Kidney tubule cell (primary cell): ENCODE results near the gene SLC38A3.
"Not testable (repeated sequence)": the region's sequence is repeated elsewhere in the genome, so short reads cannot be mapped to it uniquely, and the experiment has no call there.

Source experiments
- DNase-seq: peaks from one replicate; pipeline ENCODE4 v3.0.0-alpha.2; 2018; ENCODE audit warnings: low spot score

SLC38A3 gene

DNA sequence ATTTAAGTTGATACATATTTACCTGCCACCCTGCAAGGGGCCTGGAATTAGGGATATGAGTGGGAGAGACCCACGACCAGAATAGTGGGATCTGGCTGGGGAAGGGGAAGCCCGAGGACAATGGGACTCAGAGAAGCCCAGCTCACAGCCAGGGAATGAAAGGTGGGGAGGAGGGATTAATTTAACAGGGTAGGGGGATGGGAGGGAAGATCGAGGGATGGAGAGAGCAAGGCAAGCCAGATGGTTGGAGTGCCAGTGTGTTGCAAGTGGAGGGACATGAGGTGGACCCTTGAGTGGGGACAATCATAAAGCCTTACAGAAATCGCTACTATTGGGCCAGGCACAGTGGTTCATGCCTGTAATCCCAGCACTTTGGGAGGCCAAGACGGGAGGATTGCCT, 26.5 kb downstream of the SLC38A3 start:
- no peak for DNase-seq

- no peak for DNase-seq
These were observed 27.2 kb downstream of the SLC38A3 start for GRCh38 chr3:50232303-50232702.

DNA sequence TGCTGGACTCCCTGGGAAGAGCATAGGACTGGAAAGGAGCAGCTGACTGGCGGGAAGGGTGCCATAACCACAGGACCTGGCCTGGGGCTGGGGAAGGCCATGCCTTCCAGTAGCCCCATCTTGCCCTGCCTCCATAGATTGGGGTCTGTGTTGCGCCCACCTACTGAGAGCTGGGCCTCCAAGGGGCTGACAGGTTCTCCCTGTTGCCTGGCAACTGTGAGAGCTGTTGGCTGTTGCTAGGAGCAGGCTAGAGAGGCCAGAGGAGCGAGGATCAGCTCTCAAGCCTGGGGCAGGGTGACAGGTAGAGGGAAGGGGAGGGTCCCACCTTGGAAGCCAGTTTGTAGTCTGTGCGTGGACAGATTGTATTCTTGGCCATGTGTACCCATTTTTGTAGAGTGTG, 28.1 kb downstream of the SLC38A3 start:
- DNase-seq = no peak

GRCh38 chr3:50235716-50236483, 30.8 kb downstream of the SLC38A3 start, which contains the start of gene GNAI2:
GNAI2 (plus strand) TSS chr3:50236204; CDS start chr3:50236336, 132 bp downstream.
- DNase-seq = peak; percentile 99

DNA sequence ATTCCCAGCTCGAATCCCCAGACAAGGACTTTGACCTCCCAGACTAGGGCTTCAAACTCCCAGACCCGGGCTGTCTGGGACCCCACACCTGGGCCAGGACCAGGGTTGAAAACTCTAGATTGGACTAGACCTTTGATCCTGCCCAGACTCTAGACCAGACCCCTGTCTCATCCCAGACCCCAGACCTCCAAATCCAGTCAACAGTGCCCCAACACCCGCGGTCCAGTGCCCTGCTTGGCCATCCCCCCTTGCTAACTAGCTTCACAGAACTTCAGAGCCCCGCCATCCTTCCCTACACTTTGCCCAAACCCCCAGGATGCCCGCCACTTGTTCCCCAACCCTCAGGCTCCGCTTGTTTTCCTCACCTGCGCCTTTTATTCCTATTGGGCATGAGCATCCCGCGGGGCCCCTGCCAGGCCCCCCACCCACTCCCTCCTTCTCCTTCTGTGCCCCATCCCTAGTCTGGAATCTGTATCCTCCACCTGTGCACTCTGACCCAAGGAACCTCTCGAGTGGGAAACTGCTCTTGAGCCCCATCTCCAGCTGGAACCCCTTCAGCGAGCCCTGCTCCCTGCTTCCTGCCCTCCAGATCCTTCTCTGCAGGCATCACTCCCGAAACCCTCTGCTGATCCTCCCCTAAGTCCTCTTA, 31.5 kb downstream of the SLC38A3 start:
- no peak for DNase-seq

DNA sequence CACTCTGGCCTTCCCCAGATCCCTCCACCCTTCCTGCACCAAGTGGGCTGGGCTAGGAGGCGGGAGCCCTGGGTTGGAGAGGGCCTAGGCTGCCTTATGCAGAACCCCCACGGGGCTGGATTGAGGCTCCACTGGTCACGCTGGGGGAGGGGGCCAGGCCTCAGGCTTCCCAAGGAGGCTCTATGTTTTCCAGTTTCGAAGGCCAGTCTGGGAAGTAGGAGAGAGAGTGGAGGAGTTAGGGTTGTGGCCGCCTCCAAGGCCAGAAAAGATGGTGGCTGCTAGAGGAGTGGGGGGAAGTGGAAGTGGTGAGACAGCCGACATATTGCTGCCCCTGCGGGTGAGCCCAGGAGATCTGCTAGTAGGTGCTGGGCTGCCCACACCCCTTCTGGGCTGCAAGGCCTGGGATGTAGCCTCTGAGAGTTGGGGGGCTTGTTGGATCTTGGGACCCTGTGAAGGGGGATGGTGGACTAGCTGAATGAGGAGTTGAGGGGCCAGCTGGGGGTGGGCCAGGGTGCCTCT, 32.1 kb downstream of the SLC38A3 start:
- peak; percentile 62 for DNase-seq

DNA sequence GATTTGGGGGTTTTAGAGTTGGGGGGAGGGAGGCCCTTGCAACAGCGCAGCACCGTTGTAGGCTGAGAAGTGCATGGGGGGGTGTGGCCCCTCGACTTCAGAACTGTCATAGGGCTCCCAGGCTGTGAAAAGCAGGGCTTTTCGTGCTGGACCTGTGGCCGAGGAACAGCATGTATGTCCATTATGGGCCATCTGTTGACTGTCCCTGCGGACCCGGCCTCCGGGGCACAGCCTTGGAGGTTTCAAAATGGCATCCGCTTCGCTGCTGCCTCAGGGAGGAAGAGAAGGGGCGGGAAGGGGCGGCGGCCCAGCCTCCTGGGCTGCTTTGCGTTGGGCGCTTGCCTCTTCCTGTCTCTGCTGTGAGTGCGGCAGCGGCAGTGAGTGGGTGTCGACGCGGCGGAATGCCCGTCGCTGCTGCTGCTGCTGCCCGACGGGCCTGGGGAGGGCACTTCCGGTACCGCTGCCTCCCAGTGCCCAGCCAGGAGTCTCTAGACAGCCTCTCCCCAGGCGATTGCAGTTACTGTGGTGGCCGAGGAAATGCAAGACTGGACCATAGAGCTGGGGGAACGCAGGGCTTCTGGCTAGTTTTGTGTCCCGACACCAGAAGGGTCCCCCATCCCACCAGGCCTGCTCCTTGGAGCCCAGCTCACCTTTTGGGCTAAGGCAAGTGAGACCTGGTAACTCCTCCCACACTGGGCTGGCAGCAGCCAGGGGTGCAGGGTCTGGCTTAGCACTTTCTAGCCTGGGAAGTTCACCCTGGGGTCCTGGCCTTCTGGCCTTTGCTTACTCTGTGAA, 32.9 kb downstream of the SLC38A3 start:
- DNase-seq = peak; percentile 91

DNA sequence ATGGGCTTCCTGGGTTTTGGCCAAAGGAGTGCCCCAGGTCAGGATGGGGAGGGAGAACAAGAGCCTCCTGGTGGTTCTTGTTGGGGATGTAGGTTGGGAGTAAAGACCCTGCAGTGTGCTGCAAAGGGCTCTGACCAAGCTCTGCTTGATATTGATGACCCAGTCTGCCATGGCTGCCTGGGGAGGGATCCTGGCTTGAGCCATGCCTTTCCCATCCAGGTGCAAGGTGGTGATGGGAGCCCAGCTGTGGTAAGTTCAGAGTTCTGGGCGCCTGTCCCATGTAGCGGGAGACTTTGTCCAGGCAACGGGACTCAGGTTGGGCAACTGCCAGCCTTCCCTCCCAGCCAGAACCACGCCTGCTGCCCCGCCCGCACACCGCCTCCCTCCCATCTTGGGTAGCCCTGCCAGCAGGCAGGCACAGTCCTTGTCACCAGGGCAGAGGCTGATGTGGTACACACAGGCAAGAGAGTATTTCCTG, 33.5 kb downstream of the SLC38A3 start:
- DNase-seq = peak; percentile 57

DNA sequence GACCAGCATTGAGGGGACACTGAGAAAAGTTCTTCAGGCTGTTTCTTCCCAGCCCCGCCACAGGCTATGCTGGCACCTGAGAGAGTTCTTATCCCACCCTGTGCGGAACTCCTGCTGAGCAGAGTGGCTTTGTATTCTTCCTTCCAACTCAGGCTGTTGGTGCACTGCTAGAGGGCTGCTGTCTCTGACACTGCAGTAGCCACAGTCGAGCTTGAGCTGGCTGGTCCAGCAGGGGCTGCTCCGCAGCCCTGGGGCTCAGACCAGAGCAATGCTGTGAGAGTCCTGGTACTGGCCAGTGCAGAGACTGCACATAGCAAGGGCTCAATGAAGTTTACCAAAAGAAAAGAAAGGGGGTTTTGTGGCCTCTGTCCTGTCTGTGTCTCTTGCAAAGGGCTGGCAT, 34.6 kb downstream of the SLC38A3 start:
- DNase-seq = no peak

DNA sequence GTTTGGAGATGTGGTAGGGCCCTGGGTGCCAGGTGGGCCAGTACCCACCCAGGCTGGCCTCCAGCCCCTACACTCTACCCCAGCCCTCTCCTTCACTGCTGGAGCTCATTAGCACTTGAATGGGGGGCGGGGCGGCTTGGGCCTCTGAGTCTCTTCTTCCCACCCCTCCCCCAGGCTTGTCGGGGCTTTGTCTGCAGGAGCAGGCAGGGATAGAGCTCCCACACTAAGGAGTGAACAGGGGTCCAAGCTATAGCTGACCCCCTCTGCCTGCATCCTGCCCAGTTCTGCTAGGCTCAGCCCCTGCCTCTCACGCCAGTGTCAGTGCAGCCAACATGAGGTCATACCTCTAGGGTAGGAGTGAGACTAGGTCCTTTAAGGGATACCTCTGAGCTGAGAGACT, 36.1 kb downstream of the SLC38A3 start:
- no peak for DNase-seq

GRCh38 chr3:50241713-50242380, 36.8 kb downstream of the SLC38A3 start:
- no peak for DNase-seq

DNA sequence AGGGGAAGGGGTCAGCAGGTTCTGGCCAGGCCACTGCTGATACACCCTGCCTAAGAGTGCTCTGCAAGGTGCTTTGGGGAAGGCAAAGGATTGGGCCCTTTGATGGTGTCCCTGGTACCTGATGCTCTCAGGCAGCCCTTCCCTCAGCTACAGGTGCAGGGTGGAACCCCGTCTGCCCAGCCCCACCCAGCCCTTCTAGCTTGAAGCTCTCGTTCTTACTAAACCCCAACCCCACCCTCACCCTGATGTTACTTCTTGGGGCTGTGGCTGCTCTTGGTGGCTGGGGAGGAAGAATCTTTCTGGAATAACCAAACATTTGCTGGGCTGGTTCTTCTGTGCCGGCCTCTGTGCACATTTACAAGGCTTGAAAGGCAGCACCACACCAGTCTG, 37.3 kb downstream of the SLC38A3 start:
- no peak for DNase-seq

GRCh38 chr3:50242851-50243542, 37.9 kb downstream of the SLC38A3 start:
- DNase-seq = peak; percentile 82

DNA sequence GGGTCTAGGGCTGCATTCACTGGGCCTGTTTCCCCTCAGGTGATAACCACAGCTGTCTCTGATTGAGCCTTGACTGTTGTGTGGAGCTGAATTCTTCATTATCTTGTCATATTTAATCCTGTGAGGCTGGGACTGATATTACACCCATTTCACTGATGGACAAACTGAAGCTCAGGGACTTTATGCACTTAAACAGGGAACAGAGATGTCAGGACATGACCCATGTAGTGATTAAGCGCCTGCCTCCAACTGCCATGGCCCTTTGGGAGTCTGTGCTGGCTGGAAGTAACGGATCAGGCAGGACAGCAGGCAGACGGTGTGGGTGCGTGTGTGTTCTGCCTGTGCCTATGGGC, 38.4 kb downstream of the SLC38A3 start:
- no peak for DNase-seq

- DNase-seq = not testable (repeated sequence)
These were observed 39.7 kb downstream of the SLC38A3 start for GRCh38 chr3:50244813-50245212.

- DNase-seq = no peak
These were observed 40.2 kb downstream of the SLC38A3 start for GRCh38 chr3:50245251-50245745.

DNA sequence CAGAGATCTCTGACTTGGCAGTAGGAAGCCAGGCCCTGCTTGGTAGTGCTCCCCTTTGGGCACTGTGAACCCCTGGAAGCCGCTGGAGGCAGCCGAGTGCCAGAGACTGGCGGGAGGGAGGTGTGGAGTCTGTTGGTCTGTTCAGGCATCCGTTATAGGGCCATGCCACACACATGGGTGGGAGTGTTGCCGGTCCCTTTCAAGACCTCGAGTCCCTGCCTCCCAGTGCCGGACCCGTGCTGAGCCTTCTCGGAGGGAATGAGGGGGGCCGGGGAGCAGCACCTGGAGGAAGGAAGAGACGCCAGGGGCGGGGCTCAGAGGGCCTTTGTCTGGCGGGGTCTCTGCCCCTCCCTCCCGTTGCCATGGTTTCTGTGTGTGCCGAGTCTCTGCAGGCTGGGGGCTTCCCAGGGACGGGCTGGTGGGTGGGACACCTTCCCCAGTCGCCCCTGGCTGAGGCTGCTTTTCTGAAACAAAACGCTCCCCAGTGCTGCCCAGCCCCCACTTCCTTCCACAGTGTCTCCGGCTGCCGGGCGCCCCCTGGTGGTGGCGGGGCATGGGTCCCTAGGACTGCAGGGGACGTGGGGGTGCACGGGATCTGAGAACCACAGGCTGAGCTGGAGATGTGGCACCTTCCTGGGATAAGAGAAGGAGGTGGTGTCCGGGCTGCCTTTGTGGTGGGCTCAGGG, 40.9 kb downstream of the SLC38A3 start:
- DNase-seq = peak; percentile 84

DNA sequence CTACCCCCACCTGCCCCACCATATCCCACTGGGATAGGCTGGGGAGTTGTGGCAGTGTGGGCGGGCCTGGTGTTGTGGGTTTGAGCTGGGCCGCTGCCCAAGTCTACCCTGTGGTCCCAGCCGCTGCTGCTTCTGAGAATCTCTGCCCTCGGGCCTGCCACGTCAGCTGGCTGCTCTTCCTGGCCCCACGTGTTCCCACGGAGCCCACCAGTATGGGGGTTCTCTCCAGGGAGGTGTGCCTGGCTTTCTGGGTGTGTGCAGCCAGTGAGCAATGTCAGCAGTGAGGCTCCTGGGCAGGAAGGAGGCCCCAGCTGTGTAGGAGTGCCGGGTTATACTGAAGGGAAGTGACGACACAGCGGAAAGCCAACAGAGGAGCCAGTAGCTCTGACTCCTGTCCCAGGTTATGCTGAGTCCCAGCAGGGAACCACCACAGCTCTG, 41.5 kb downstream of the SLC38A3 start:
- peak; percentile 87 for DNase-seq

- DNase-seq = peak; percentile 83
These were observed 43.3 kb downstream of the SLC38A3 start for GRCh38 chr3:50248387-50248786.

DNA sequence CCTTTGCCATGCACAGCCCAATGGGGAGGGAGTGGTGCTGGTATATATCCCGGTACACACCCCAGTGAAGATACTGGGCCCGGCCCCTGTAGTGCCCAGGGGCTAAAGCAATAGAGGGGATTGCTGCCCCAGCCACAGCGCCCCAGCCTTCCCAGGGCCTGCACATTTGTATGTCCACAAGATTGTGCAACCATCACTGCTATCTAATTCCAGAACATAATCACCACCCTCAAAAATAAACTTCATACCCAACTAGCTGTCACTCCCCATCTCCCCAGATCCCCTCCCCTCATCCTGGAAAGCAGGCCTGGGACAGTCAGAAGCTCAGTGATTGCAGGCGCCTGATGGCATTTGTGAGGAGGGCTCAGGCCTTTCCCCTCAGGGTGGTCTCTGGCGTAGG, 44.4 kb downstream of the SLC38A3 start:
- no peak for DNase-seq
